Measurements from ENCODE around the gene GNG2.

The GNG2 gene

GRCh38 chr14:51845811-51846210 lies 14.6 kb upstream of the GNG2 start:
- TF ChIP-seq GATA3 (IDR thresholded peaks at IDR 0.05; ENCODE audit: low read depth, low read length) (no peak), GATA2 (IDR thresholded peaks at IDR 0.05; ENCODE audit: low read depth, low read length) (no peak)

GRCh38 chr14:51846631-51847488 lies 13.6 kb upstream of the GNG2 start:
- TF ChIP-seq GATA3 (IDR thresholded peaks at IDR 0.05; ENCODE audit: low read depth, low read length) (no peak), GATA2 (IDR thresholded peaks at IDR 0.05; ENCODE audit: low read depth, low read length) (no peak)

- TF ChIP-seq GATA2 (IDR thresholded peaks at IDR 0.05; ENCODE audit: low read depth, low read length), result no peak
- no peak for TF ChIP-seq GATA3 (IDR thresholded peaks at IDR 0.05; ENCODE audit: low read depth, low read length)
Observed at GRCh38 chr14:51847489-51847796, 13.0 kb upstream of the GNG2 start.

- TF ChIP-seq GATA3 (IDR thresholded peaks at IDR 0.05; ENCODE audit: low read depth, low read length) (no peak), GATA2 (IDR thresholded peaks at IDR 0.05; ENCODE audit: low read depth, low read length) (no peak)
Observed at GRCh38 chr14:51848120-51848519, 12.3 kb upstream of the GNG2 start.

- TF ChIP-seq GATA2 (IDR thresholded peaks at IDR 0.05; ENCODE audit: low read depth, low read length), result no peak
- TF ChIP-seq GATA3 (IDR thresholded peaks at IDR 0.05; ENCODE audit: low read depth, low read length), result no peak
Observed at GRCh38 chr14:51849097-51849496, 11.3 kb upstream of the GNG2 start.

- TF ChIP-seq GATA2 (IDR thresholded peaks at IDR 0.05; ENCODE audit: low read depth, low read length), result no peak
- TF ChIP-seq GATA3 (IDR thresholded peaks at IDR 0.05; ENCODE audit: low read depth, low read length), result no peak
Observed at GRCh38 chr14:51850651-51851050, 9.8 kb upstream of the GNG2 start.

GRCh38 chr14:51852541-51852940 lies 7.9 kb upstream of the GNG2 start:
- no peak for TF ChIP-seq GATA3 (IDR thresholded peaks at IDR 0.05; ENCODE audit: low read depth, low read length)
- TF ChIP-seq GATA2 (IDR thresholded peaks at IDR 0.05; ENCODE audit: low read depth, low read length), result no peak

GRCh38 chr14:51855234-51855633 lies 5.2 kb upstream of the GNG2 start:
- TF ChIP-seq GATA2 (IDR thresholded peaks at IDR 0.05; ENCODE audit: low read depth, low read length) (no peak), GATA3 (IDR thresholded peaks at IDR 0.05; ENCODE audit: low read depth, low read length) (no peak)

- no peak for TF ChIP-seq GATA3 (IDR thresholded peaks at IDR 0.05; ENCODE audit: low read depth, low read length)
- no peak for TF ChIP-seq GATA2 (IDR thresholded peaks at IDR 0.05; ENCODE audit: low read depth, low read length)
Observed at GRCh38 chr14:51856792-51857296, 3.6 kb upstream of the GNG2 start.

- TF ChIP-seq GATA2 (IDR thresholded peaks at IDR 0.05; ENCODE audit: low read depth, low read length), result no peak
- no peak for TF ChIP-seq GATA3 (IDR thresholded peaks at IDR 0.05; ENCODE audit: low read depth, low read length)
Observed at GRCh38 chr14:51859131-51859530, 1.3 kb upstream of the GNG2 start.

- TF ChIP-seq GATA3 (IDR thresholded peaks at IDR 0.05; ENCODE audit: low read depth, low read length) (no peak), GATA2 (IDR thresholded peaks at IDR 0.05; ENCODE audit: low read depth, low read length) (no peak)
Observed at GRCh38 chr14:51860825-51861499, 550 bp downstream of the GNG2 start.

GRCh38 chr14:51862176-51862796 lies 1.9 kb downstream of the GNG2 start:
- TF ChIP-seq GATA2 (IDR thresholded peaks at IDR 0.05; ENCODE audit: low read depth, low read length) (no peak), GATA3 (IDR thresholded peaks at IDR 0.05; ENCODE audit: low read depth, low read length) (no peak)

GRCh38 chr14:51862860-51863259 lies 2.4 kb downstream of the GNG2 start:
- no peak for TF ChIP-seq GATA2 (IDR thresholded peaks at IDR 0.05; ENCODE audit: low read depth, low read length)
- TF ChIP-seq GATA3 (IDR thresholded peaks at IDR 0.05; ENCODE audit: low read depth, low read length), result no peak

- TF ChIP-seq GATA3 (IDR thresholded peaks at IDR 0.05; ENCODE audit: low read depth, low read length) (no peak), GATA2 (IDR thresholded peaks at IDR 0.05; ENCODE audit: low read depth, low read length) (no peak)
Observed at GRCh38 chr14:51865953-51866747, 5.7 kb downstream of the GNG2 start.
